Mesothelial cell of epicardium (in vitro differentiated cells): Measurements from ENCODE around the gene RARB. TPM values are rescaled to one million over a fixed set of nuclear protein-coding genes. Genes with fewer than 3 reads are reported as not detected.

ENCODE experiments used
- DNase-seq, 2 experiments: peaks; one replicate each; pipeline ENCODE4 v3.0.0; 2021; ENCODE audit warnings: low spot score in 2 of 2; ENCODE audit not compliant: unreplicated experiment in 2 of 2
- H3K27ac Mint-ChIP-seq: 2 replicates; pipeline ENCODE4 v1.8.0; 2021; ENCODE audit warnings: mixed read lengths
- H3K27me3 Mint-ChIP-seq: 2 replicates; pipeline ENCODE4 v1.8.0; 2021; ENCODE audit warnings: low read depth, mixed read lengths
- H3K36me3 Mint-ChIP-seq: 2 replicates; pipeline ENCODE4 v1.8.0; 2021; ENCODE audit warnings: mixed read lengths
- H3K4me1 Mint-ChIP-seq: 2 replicates; pipeline ENCODE4 v1.8.0; 2021; ENCODE audit warnings: mixed read lengths
- H3K4me3 Mint-ChIP-seq: 2 replicates; pipeline ENCODE4 v1.8.0; 2021; ENCODE audit warnings: mild to moderate bottlenecking, moderate library complexity, mixed read lengths
- H3K9me3 Mint-ChIP-seq: 2 replicates; pipeline ENCODE4 v1.8.0; 2021; ENCODE audit warnings: mixed read lengths
- total RNA-seq: library from RNA; stranded (reverse); gene quantifications from 3 replicates; pipeline ENCODE4 v1.2.1, GENCODE V29; 2021
- TF ChIP-seq, protein P1 (sequence below): fragments of 200-600 bp; sonication (generic); IDR thresholded peaks from one replicate; pipeline ENCODE4 v1.5.0; 2021; ENCODE audit warnings: antibody characterized with exemption; ENCODE audit not compliant: unreplicated experiment

RARB gene
- total RNA-seq, 1 donor from 2014 or later, result 117 TPM

GRCh38 chr3:25532431-25533162 lies 104.5 kb downstream of the RARB start:
- Mint-ChIP-seq H3K9me3 (peaks cover 16% of the 10 kb centered on the region), H3K36me3 (peaks cover 60% of the 10 kb centered on the region), H3K4me3 (no peak overlapping the region), H3K4me1 (peaks cover 45% of the 10 kb centered on the region), H3K27me3 (no peaks in the 10 kb centered on the region), H3K27ac (peak overlapping the region; percentile 40)
- TF ChIP-seq, protein P1, sequence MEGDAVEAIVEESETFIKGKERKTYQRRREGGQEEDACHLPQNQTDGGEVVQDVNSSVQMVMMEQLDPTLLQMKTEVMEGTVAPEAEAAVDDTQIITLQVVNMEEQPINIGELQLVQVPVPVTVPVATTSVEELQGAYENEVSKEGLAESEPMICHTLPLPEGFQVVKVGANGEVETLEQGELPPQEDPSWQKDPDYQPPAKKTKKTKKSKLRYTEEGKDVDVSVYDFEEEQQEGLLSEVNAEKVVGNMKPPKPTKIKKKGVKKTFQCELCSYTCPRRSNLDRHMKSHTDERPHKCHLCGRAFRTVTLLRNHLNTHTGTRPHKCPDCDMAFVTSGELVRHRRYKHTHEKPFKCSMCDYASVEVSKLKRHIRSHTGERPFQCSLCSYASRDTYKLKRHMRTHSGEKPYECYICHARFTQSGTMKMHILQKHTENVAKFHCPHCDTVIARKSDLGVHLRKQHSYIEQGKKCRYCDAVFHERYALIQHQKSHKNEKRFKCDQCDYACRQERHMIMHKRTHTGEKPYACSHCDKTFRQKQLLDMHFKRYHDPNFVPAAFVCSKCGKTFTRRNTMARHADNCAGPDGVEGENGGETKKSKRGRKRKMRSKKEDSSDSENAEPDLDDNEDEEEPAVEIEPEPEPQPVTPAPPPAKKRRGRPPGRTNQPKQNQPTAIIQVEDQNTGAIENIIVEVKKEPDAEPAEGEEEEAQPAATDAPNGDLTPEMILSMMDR, result peak; percentile 78
- DNase-seq, result no peak

DNA sequence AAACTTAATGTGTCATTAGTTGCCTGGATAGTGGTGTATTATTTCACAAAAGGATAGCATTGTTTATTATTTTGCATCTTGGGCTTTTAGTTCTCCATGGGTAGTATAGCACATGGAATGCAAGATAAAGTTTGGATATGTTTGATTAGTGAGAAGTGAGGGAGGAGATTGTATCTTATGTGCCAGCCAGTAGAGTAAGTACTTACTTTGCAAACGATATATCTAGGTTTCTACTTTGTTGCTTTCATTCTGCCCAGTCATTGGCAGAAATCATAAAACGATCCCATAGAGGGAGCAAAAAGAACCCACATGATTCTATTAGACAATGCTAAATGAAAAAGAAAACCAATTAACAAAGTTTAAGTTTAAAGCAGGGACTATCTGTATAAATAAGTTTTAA lies 105.3 kb downstream of the RARB start:
- Mint-ChIP-seq H3K9me3 (peaks cover 16% of the 10 kb centered on the region), H3K36me3 (peaks cover 53% of the 10 kb centered on the region)
- no peak for DNase-seq

DNA sequence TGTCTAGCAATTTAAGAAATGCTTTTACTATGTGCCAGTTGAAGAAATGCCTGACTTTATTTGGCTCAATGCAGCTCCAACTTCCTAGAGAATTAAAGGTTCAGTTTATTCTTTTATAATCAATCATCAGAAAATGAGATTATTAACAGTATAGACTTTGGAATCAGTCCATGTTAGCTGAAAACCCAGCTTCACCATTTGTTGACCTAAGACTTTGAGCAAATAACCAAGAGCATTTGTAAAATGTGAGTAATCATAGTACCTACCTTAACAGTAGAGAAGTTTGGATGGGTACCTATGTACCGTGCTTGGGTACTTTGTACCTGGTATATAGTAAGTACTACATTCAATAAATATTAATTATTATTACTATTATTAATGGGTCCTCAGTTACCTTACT lies 105.9 kb downstream of the RARB start:
- H3K36me3 Mint-ChIP-seq, result peaks cover 48% of the 10 kb centered on the region
- H3K27ac Mint-ChIP-seq, result no peak overlapping the region
- DNase-seq, result no peak
- no peaks in the 10 kb centered on the region for H3K27me3 Mint-ChIP-seq
- peaks cover 16% of the 10 kb centered on the region for H3K9me3 Mint-ChIP-seq
- peaks cover 56% of the 10 kb centered on the region for H3K4me1 Mint-ChIP-seq
- TF ChIP-seq, protein P1, result no peak
- no peak overlapping the region for H3K4me3 Mint-ChIP-seq

More for the DNA sequence above, 105.3 kb downstream of the RARB start:
- H3K27ac Mint-ChIP-seq, result peak overlapping the region; percentile 21
- TF ChIP-seq, protein P1, result no peak
- H3K4me1 Mint-ChIP-seq, result peaks cover 51% of the 10 kb centered on the region
- H3K4me3 Mint-ChIP-seq, result no peak overlapping the region
- no peaks in the 10 kb centered on the region for H3K27me3 Mint-ChIP-seq

DNA sequence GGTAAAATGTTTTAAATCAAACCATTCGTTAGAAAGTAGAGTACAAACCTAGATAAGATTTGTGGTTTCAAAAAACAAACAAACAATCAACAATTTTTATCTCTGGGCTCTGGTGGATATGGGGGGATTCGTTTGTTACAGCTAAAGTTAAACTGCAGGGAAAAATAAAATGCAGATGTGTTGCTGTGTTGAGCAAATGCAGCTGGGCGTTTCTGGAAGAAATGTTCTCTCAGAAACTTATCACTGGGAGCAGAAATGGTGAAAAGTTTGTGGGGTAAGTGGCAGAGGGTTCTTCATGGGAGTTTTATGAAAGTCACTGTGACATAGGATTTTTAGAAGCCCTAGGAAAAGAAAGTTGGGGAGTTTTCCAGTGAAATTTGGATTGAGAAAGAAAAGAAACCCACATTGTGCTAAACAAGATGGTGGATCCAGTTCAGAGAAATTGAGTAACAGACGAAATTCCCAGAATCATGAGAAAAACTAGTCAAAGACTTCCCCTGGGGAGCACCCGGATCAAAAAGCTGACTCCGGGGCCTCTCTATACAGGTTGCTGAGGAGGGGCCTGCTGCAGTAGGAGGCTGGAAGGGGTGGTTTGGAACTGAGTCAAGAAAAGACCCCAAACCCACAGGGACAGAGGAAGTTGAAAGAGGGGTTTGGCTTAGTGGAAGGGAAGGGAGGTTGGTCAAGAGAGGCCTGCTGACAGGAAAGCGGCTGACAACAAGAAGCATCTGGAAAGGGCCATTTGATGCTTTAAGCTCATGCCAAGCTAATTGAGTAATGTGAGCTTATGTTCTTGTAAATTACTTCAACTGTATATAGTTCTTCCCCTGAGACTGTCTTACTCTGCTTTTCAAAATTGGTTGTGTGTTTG lies 108.7 kb downstream of the RARB start:
- Mint-ChIP-seq H3K4me3 (no peak overlapping the region), H3K27ac (peak overlapping the region; percentile 57), H3K9me3 (no peaks in the 10 kb centered on the region), H3K4me1 (peaks cover 65% of the 10 kb centered on the region), H3K27me3 (no peaks in the 10 kb centered on the region), H3K36me3 (peaks cover 41% of the 10 kb centered on the region)
- DNase-seq, result no peak
- TF ChIP-seq, protein P1, result no peak

- Mint-ChIP-seq H3K36me3 (peaks cover 37% of the 10 kb centered on the region), H3K4me3 (no peak overlapping the region), H3K27me3 (no peaks in the 10 kb centered on the region), H3K4me1 (peaks cover 65% of the 10 kb centered on the region), H3K9me3 (no peaks in the 10 kb centered on the region), H3K27ac (peak overlapping the region; percentile 52)
- TF ChIP-seq, protein P1, result no peak
- DNase-seq, result no peak
These were observed 109.5 kb downstream of the RARB start for GRCh38 chr3:25537516-25537915.
